HL-60 (cell line): ENCODE data around the gene WNK1.

ENCODE experiments used
- GABPA ChIP-seq: IDR thresholded peaks from 2 replicates; pipeline ENCODE4 v1.6.1; 2012; ENCODE audit warnings: low read depth
- TF ChIP-seq, protein P1 (sequence below): IDR thresholded peaks from one replicate; pipeline ENCODE4 v1.5.1; 2011; ENCODE audit warnings: low read length, control low read depth, inconsistent platforms; ENCODE audit not compliant: insufficient read depth

DNA sequence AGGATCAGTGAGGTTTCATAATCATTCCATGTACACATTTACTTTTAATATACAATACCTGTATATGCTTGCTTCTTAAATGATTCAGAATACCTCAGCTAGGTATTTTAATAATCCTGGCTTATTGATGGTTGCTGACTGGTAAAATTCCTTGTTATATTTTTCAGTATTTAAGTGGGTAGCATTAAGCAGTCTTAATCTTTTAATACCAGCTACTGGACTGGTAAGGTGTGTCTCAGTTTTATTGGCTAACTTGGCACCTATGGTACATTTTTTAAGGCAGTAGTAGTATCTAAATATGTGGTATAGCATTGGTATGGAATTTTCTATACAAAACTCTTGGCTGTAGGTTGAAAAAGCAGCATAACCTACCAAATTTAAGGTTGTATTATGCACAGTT lies 100.5 kb downstream of the WNK1 start:
- TF ChIP-seq, protein P1, sequence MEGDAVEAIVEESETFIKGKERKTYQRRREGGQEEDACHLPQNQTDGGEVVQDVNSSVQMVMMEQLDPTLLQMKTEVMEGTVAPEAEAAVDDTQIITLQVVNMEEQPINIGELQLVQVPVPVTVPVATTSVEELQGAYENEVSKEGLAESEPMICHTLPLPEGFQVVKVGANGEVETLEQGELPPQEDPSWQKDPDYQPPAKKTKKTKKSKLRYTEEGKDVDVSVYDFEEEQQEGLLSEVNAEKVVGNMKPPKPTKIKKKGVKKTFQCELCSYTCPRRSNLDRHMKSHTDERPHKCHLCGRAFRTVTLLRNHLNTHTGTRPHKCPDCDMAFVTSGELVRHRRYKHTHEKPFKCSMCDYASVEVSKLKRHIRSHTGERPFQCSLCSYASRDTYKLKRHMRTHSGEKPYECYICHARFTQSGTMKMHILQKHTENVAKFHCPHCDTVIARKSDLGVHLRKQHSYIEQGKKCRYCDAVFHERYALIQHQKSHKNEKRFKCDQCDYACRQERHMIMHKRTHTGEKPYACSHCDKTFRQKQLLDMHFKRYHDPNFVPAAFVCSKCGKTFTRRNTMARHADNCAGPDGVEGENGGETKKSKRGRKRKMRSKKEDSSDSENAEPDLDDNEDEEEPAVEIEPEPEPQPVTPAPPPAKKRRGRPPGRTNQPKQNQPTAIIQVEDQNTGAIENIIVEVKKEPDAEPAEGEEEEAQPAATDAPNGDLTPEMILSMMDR = no peak
- TF ChIP-seq GABPA = no peak
